ENCODE data around the gene STX2.

DNA sequence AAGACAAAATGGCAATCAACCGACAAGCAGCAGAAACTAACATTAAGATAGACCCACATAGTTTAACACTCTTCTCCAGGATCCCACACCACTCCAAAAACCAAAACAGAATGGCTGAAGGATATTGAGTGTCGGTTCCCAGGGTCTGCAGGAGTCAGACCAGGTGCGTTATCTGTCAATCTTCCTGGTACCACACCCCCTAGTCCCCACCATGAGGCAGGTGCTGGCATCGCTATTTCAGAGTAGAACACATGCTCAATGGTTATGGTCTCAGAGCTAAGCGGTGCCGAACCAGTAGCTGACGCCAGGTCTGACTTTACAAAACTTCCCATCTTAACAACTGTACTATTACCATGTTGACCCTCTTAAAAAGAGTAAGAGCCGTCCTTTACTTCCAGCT lies 10.2 kb downstream of the STX2 start:
- TF ChIP-seq, protein P1, sequence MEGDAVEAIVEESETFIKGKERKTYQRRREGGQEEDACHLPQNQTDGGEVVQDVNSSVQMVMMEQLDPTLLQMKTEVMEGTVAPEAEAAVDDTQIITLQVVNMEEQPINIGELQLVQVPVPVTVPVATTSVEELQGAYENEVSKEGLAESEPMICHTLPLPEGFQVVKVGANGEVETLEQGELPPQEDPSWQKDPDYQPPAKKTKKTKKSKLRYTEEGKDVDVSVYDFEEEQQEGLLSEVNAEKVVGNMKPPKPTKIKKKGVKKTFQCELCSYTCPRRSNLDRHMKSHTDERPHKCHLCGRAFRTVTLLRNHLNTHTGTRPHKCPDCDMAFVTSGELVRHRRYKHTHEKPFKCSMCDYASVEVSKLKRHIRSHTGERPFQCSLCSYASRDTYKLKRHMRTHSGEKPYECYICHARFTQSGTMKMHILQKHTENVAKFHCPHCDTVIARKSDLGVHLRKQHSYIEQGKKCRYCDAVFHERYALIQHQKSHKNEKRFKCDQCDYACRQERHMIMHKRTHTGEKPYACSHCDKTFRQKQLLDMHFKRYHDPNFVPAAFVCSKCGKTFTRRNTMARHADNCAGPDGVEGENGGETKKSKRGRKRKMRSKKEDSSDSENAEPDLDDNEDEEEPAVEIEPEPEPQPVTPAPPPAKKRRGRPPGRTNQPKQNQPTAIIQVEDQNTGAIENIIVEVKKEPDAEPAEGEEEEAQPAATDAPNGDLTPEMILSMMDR (IDR thresholded peaks at IDR 0.05) = no peak
- no peak for TF ChIP-seq POLR2A (IDR thresholded peaks at IDR 0.05)
